Adipose tissue (tissue), 3 donors: ENCODE data around the gene BAZ2A. TPM values are rescaled to one million over a fixed set of nuclear protein-coding genes. Genes with fewer than 3 reads are reported as not detected.

ENCODE experiments used
- H3K27ac ChIP-seq: one replicate; pipeline ENCODE4 v1.5.1; 2013; ENCODE audit warnings: low read depth, low read length
- WGBS, 3 donors: extraction: QIAGEN DNeasy Blood & Tissue Kit; methylation state at CpG; one replicate each; pipeline ENCODE4 v1.1.7; 2013; 5-methylcytosine and 5-hydroxymethylcytosine counted together
- polyA plus RNA-seq, 3 donors: library from polyadenylated mRNA; stranded (reverse); fragments of 200-250 nt; gene quantifications; one replicate each; pipeline ENCODE4 v1.2.3, GENCODE V29; 2013
- donor health status: healthy with polysubstance abuse.
- donor health status: Bipolar disorder and iron deficiency.
- donor health status: healthy.

BAZ2A gene
- polyA plus RNA-seq, 3 donors = 18.9 to 56.0 (median 29.3) TPM

DNA sequence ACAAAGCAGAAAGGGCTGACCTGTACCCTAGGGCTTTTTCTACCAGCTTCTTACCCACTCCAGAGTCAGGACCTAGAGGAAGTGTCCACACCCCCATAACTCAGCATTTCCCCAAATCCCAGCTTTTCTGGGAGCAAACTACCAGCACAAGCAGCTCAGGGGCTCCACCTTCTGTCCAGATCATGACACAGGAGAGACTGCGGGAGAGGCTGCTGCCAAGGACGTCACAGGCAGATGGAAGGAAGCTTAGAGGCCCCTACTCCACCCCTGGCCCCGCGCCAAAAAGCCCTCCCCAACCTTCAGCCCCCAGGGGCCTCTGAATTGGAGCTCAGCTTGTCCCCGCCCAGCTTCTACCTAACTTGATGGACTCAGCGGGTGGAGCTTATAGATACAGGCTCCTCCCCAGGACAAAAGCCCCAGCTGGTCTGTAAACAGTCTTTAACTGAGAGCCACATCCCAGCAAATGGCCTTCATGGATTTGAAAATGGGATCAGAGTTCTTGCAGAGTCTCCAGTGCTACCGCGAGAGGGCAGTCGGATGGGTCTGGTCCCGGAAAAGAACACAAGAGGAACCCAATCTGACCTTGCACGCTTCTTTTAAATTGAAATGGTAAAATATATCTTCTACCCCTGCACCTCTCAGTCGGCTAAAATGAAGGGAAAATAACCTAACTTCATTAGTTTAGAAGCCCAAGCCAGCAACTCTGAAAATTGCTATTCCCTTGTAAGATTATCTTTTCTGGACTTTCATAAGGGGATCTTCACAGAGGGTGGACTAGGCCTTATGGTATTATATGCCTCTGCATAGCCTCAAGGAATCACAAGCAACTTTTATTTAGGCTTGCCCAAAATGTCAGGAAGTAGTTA, 6.8 kb upstream of the BAZ2A start:
- WGBS, 3 donors = 3% methylated on average over 12 of the region's 12 CpGs
- H3K27ac ChIP-seq = peak overlapping the region; percentile 52

DNA sequence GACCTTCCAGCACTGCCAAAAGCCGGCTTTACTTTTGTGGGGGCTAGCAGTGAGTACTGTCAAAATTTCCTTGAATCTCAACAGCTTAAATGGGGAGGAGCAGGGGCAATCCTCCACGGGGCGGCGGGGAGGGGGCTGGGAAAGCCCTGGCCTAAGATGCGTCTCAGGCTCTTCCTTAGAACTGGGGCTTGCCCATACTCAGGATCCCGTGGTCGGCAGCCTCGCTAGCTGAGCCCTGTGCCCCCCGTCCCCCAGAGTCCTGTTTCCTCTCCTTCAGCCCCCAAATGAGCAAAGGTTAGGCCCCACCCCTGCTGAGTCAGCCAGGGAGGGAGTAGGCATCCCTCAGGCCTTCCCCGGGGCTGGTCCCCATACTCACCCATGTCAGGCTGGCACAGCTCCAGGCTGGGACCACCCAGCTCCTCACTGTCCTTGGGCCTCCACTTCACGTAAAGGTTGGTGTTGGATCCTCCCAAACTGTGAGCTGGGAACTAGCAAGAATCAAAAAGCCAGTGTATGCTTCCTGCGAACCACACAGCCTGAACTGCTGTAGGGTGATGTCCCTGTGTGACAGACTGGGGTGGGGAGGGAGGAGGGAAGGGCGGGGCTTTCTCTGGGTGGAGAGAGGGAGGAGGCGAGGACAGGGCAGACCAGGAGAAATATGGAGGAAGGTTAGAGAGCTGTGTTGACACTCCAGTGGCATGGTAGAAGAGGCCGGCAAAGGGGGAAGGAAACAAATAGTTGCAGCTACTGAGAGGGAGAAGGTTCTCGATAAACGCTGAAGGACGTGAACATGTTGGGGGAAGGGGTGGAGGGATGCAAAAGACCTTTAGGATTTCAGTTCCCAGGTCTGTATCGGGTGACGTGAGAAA, 5.9 kb upstream of the BAZ2A start:
- H3K27ac ChIP-seq = peak overlapping the region; percentile 52
- 0 to 1% (median 1%) methylated on average over 20 of the region's 20 CpGs for WGBS, 3 donors

DNA sequence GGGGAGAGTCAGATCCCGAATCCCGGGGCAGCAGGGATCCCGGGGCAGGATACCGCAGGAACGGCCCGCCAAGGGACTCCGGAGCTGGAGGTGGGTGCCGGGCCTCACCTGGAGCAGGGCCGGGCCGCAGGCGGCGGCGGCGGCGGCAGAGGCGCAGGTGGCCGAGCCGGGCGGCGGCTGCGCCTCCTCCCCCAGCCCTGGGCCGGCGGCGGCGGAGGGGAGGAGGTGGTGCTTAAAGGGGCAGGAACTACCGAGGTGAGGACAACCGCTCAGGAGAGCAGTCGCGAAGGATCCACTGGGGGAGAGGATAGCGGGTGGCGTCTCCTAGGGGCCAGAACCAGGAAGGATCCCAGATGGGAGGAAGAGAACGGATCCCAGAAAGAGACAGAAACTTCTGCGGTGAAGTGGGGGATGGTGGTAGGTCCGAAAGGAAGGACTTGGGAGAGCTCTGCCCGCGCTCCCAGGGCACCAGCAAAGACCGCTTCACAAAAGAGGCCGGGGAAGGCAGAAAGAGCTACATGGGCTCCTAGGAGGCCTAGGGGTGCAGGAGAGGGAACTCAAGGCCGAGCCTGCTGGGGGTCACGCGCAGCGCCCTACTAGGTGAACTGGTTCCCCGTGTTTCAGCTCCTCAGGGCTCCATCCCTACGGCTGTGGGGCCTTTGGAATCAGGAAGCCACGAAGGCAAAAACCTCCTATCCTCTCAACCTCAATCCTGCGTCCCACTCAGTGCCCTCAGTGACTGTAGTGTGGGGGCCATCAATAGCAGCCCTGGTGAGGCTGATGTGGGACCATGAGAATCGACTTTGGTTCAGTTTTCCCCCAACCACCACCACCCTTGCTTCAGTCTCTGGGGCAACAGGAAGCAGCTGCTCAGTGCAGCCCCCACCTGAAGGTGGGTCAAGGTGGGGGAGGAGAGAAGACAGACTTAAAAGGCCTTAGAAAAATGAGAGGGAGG, 5.0 kb upstream of the BAZ2A start:
- H3K27ac ChIP-seq = peak overlapping the region; percentile 25
- WGBS, 3 donors = 0 to 1% (median 1%) methylated on average over 29 to 47 of the region's 47 CpGs

DNA sequence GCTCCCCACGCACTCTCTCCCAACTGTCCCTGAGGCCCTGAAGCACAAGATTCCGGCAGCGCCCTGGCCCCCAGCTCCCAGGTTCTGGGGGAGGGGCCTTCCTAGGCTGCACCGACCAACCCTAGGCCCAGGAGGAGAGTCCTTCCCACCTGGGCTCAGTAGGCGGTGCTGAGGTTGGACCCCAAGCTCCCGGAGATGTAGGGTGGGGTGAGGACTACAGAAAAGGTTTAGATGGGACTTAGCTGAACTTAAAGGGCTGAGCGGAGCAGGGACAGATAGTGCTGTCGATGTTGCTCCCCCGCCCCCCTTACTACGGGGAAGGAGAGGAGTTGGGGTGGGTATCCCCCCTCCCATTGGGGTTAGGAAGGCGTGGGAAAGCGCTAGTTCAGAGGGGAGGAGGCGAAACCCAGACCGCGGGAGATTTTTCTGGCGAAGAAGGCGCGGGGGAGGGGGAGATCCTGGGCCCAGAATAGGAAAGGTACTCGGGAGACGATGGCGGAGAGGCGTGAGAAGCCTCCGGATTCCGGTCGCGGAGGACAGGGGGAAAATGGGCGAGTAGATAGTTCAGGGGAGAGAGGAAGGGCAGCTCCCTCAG, 4.2 kb upstream of the BAZ2A start:
- H3K27ac ChIP-seq = peak overlapping the region; percentile 25
- 0 to 3% (median 1%) methylated on average over 27 of the region's 27 CpGs for WGBS, 3 donors

DNA sequence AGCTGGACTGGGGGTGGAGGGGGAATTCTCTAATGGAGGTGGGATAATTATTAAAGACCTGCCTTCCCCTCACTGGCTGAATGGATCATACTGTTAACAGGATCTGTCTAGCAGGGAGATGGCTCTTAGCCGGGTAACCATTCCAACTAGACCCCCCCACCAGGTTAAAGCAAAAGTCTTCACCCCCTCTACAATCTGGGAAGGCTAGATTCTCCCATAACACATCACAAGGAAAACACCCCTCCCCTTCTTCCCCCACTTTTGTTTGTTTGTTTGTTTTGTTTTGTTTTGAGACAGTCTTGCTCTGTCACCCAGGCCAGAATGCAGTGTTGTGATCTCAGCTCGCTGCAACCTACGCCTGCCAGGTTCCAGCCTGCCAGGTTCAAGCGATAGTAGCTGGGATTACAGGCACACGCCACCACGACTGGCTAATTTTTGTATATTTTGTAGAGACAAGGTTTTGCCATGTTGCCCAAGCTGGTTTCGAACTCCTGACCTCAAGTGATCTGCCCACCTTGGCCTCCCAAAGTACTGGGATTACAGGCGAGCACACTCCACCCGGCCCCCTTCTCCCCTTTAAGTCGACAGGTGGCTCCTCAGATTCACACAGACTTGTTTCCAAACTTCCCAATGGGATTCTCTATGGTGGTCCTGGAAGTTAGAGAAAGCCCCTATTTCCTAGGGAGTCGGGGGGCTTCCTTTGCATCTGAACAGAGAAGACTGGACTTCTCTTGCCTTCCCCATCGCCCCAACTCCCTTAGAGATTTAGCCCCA, 3.5 kb upstream of the BAZ2A start:
- WGBS, 3 donors = 29 to 56% (median 50%) methylated on average over 12 of the region's 12 CpGs
- H3K27ac ChIP-seq = no peak overlapping the region

DNA sequence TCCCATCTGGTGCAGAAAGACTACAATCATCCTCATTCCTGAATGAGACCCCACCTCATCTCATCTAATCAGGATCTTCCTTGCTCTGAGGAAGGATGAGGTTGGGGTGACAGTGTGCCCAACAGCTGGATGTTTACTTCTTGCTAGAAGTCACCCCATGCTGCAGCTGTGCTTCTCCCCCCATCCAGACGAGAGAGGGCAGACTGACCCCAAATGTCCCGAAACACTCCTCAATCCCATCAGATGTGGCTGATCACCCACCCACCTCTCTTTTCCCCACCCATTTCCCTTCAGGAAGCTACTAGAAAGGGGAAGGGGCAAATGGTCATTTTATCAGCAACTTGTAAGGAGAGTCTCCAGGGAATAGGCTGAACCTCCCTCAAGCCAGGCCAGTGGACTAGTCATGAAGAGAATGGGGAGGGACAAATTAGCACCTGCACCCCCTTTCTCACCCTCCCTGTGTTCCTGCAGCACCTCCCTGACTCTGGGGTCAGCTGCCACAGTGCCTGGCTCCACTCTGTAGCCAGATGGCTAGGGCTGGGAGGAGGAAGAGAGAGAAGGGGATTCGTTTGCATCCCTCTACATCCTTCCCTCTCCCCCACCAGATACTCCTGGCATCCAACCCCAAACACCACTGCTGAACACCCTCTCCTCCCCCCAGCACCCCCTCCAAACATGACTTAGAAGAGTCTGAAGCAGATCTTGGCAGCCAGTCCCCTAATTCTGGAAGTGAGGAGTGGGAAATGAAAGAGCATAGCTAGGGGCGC, 2.8 kb upstream of the BAZ2A start:
- H3K27ac ChIP-seq = no peak overlapping the region
- 43 to 52% (median 45%) methylated on average over 4 of the region's 4 CpGs for WGBS, 3 donors

DNA sequence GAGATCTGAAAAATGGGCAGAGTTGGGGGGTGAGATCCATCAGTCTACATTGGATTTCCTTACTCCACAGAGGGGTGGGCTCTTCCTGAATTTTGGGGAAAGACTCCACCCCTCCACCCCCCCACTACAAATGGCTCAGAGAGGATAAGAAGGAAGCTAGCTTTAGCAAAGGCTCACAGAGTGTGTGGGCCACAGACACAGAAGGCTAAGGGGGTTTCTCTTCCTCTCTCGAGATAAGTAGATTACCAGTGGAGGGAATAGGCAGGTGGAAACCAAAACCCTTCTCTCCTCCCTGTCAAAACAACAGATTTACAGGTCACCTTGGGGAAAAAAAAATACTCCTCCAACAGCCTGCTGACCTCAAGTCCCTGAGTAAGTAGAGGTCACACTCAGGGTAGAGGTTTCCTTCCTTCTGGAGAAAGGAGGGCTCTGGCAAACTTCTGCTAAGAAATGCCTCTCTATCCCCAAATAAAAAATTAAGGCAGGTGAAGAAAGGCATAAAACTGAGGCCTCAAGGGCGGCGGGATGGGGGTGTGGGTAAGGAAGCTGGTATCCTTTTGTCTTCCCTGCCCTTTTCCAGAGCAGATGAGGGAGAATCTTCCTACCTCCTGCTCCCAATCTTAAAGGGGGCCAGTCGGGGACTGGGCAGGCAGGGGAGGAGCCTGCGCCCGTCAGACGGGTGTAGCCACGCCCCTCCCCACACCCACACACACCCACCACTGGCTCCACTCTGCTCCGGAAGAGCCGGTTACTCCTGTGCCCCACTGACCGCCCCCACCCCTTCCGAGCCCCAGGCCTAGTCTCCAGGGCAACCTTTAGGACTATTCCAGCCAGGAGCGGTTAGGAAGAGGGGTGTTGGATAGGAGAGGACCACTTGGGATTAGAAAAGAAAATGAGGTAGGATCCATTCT, 1.9 kb upstream of the BAZ2A start:
- 4 to 6% (median 5%) methylated on average over 13 of the region's 13 CpGs for WGBS, 3 donors
- H3K27ac ChIP-seq = no peak overlapping the region

DNA sequence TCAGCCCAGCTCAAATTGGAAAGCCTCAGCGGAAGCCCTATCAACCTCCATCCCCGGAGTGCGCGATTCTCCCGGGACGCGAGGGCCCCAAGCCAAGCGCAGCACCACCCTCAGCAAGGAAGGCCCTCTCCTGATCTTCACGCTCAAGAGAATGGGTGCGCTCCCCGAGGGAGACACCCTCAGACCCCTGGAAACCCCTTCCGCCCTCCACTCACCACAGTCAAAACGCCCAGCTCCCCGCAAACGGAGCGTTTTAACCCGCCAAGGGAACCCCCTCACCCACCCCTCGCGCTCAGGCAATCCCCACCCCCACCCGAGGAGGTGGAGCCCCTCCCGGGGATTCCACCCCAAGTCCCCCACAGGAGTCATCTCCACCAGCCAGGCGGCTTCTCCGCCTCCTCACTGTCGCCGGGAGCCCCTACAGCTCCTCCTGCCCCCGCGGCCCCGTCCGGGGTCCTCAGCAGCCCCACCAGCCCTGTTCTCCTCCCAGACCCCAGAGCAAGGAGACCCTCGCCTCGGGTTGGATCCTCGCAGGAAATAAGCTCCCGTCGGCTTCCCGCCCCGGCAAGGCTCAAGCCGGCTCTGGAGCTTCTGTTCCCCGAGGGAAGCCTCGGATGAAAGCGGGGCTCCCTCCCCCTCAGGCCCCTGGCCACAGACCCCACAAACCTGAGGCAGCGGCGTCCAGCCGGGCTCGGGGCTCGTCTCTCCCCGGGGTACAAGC, 507 bp downstream of the BAZ2A start:
- 0 to 1% (median 0%) methylated on average over 46 of the region's 46 CpGs for WGBS, 3 donors

DNA sequence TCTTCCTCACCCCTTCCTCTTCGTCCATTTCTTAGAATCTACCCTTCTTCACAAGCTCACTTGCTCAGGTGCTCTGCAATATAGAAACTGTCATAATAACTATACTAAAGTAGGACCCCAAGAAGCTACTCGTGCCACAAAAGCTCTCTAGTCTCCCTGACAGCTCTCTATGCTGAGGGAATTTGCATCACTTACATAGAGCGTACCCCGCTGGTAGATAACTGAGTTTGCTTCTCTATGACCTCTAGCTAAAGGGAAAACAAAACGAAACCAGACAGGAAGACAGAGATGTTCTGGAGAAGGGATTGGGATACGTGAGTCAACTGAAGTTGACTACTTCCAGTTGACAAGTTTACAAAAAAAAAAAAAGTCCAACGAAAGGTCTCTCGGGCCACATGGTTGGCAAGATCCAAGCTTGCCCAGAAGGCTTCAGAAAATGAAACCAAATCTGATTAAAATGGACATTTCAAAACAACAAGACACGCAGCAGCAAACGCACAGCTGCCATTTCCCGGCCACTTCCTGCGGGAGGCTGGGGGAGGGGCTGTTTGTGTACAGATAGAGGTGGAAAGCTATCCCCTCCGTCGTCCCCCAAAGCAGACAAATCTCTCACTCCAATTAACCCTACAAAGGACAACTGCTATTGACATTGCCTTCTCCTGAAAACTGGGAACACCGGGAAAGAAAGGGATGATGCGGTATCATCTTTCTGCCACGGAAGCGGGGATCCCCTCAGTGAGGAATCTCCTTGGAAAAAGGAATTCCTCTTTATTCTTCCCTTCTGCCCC, 1.3 kb downstream of the BAZ2A start:
- WGBS, 3 donors = 0% methylated on average over 18 of the region's 18 CpGs
- peak overlapping the region; percentile 70 for H3K27ac ChIP-seq

More for the DNA sequence above, 507 bp downstream of the BAZ2A start:
- H3K27ac ChIP-seq = peak overlapping the region; percentile 70

DNA sequence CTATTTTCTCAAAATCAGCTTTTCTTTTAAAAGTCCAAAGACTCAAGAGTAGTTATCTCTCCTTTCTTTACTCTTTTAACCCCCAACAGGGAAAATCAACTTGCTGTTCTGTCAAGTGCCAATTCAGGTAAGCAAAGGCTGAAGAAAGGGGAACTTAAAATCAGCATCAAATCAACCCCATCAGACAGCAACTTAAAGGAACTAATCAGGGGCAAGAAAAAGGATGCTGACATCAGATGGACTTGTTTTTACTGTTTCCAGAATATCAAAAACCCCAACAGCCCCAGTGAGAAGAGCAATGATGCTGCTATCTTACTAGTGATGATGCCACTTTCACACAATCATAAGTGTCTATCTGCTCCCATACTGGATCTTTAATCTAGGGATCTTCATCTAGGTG, 3.4 kb downstream of the BAZ2A start:
- no peak overlapping the region for H3K27ac ChIP-seq

DNA sequence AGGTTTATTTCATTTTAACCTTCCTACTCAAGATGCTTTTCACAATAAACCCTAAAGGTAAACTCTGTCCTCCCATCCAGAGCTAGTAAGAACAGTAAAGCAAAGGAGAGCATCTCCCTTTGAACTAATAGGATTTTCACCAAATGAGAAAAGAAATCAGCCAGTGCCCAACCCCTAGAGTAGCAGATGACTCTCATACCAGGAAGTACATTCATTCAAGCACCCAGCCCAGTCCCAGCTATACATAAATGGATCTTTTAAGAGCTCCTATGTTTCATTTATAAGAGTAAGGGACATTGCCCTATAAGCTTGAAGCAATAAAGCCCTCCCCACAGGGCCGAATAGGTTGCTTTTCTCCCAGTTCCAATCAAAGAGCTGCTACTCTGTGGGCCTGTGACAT, 7.6 kb downstream of the BAZ2A start:
- H3K27ac ChIP-seq = no peak overlapping the region
- 77 to 88% (median 81%) methylated on average over 1 of the region's 1 CpG for WGBS, 3 donors

DNA sequence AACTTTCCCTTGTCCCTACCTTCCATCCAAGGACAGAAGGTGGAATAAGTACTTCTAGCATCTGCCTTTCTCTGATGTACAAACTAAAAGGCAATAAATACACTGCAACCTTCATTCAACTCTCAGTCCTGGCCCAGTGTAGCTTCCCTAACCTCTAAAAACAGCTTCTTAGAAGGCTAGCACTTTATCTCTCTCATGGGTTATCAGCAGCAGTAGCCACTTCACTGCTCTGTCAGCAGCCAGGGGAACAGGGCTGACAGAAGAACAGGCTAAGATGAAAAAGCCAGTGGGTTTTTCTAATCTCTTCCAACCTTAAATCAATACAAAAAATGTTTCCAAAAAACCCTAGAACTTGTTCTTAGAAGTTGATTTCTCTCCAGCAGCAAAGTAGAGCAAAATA, 13.2 kb downstream of the BAZ2A start:
- no peak overlapping the region for H3K27ac ChIP-seq

DNA sequence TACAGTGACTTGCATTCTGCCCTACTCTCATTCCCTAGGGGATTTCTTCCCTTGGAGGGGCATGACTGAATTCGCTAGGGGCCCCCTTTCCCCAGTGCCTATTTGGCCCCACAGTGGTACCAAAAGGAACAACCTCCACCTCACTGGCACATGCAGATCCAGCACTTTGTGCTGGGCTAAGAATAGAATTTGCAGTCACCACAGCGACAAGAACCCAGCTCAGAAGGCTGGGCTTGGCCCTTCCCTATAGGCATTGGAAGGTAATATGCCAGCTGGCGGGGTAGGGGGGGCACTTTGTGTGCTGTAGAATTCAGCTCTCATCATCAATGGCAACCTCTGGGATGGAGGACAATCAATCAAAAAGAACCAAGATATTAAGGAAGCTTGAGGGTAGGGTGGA, 13.9 kb downstream of the BAZ2A start:
- H3K27ac ChIP-seq = no peak overlapping the region
- 91 to 97% (median 92%) methylated on average over 3 of the region's 3 CpGs for WGBS, 3 donors

DNA sequence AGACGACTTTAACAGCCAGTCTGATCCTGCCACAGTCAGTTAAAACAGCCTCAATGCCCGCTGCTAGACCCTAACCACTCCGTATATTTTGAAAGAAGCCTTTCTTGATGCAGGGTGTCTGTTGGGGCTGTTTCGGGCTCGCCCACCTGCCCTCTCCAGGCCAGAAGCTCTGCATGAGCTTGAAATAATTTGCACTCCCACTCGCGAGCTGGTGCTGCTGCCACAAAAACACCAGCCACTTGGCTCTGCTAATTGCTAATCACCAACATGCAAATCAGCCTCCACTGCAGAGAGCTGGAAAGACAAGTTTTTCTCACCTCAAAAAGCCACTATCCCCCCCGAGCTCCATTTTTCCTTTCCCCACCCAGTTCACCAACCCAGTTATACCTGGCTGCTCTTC, 15.5 kb downstream of the BAZ2A start:
- no peak overlapping the region for H3K27ac ChIP-seq
- WGBS, 3 donors = 85 to 87% (median 86%) methylated on average over 8 of the region's 8 CpGs

DNA sequence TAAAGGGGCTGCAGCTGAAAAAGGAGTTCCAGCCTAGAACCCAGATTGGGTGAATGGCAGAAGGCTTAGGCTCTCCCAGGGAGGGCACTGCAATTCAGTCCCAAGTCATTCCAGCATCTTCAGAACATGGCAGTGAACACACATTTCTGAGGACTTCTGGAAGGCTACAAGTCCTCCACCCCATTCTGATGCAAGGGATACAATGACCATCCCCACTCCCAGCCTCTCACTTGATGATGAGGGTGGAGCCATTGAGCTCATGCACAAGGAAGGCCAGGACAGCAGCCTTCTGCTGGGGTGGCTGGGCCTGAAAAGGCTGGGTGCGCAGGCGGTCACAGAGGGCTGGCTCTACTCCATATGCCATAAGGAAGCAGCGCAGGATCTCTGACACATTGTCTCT, 25.8 kb downstream of the BAZ2A start:
- H3K27ac ChIP-seq = no peak overlapping the region
- WGBS, 3 donors = 91 to 98% (median 93%) methylated on average over 3 of the region's 3 CpGs
